ENCODE results near the gene ST3GAL4.

GRCh38 chr11:126426106-126426505, 70.6 kb downstream of the ST3GAL4 start:
- TF ChIP-seq EP300 (IDR thresholded peaks at IDR 0.05; ENCODE audit: borderline replicate concordance) (no peak), MAX (IDR thresholded peaks at IDR 0.05) (no peak), EGR1 (IDR thresholded peaks at IDR 0.05) (no peak), ZBTB7A (IDR thresholded peaks at IDR 0.05; ENCODE audit: low read depth) (no peak), REST (IDR thresholded peaks at IDR 0.05; ENCODE audit: low read depth) (no peak), TAF1 (IDR thresholded peaks at IDR 0.05; ENCODE audit: low read depth) (no peak), NFIC (IDR thresholded peaks at IDR 0.05) (no peak), FOXM1 (IDR thresholded peaks at IDR 0.05; ENCODE audit: borderline replicate concordance, low read depth) (no peak), TEAD4 (IDR thresholded peaks at IDR 0.05) (no peak)

All from Ishikawa (cell line).